ENCODE measurements around the gene PLEKHH2.

DNA sequence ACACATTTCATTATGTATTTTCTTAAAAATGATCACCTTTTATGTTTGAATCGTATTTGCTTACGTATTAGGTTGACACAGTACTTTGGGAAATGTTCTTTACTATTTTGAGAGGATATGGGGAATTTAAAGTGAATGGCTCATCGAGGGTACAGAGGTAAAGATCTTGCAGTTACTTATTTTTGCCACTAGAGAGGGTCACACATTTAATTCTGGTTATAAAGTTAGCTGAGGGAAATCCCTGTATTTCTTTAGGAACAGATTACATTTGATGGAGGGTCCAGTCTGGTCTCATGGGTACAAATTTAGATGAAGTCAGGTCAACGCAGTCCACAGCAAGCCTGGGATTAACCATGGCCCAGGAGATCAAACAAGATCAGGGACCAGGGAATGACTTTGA lies 161.2 kb downstream of the PLEKHH2 start:
- TF ChIP-seq, protein P1, sequence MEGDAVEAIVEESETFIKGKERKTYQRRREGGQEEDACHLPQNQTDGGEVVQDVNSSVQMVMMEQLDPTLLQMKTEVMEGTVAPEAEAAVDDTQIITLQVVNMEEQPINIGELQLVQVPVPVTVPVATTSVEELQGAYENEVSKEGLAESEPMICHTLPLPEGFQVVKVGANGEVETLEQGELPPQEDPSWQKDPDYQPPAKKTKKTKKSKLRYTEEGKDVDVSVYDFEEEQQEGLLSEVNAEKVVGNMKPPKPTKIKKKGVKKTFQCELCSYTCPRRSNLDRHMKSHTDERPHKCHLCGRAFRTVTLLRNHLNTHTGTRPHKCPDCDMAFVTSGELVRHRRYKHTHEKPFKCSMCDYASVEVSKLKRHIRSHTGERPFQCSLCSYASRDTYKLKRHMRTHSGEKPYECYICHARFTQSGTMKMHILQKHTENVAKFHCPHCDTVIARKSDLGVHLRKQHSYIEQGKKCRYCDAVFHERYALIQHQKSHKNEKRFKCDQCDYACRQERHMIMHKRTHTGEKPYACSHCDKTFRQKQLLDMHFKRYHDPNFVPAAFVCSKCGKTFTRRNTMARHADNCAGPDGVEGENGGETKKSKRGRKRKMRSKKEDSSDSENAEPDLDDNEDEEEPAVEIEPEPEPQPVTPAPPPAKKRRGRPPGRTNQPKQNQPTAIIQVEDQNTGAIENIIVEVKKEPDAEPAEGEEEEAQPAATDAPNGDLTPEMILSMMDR (IDR thresholded peaks at IDR 0.05): no peak
- TF ChIP-seq POLR2A (IDR thresholded peaks at IDR 0.05): no peak
